Osteoblast (primary cell): Measurements from ENCODE around the gene RBL1. TPM values are rescaled to one million over a fixed set of nuclear protein-coding genes. Genes with fewer than 3 reads are reported as not detected.
A peak's percentile ranks its signal among the peaks of the same experiment; 100 is the strongest.

ENCODE experiments used
- DNase-seq: peaks from one replicate; pipeline ENCODE4 v3.0.0; 2011; ENCODE audit warnings: low spot score, mixed read lengths; ENCODE audit not compliant: insufficient read length; ENCODE audit errors: missing footprints
- H2AFZ ChIP-seq: 2 replicates; pipeline ENCODE4 v1.6.0; 2011; ENCODE audit warnings: mild to moderate bottlenecking, low read length
- H3K27ac ChIP-seq: 2 replicates; pipeline ENCODE4 v1.5.1; 2011; ENCODE audit warnings: mild to moderate bottlenecking, low read depth, low read length, moderate library complexity
- H3K27me3 ChIP-seq: 2 replicates; pipeline ENCODE4 v1.6.0; 2012; ENCODE audit warnings: mild to moderate bottlenecking, control low read depth, inconsistent platforms, low read length, moderate library complexity; ENCODE audit not compliant: insufficient read depth
- H3K36me3 ChIP-seq: 2 replicates; pipeline ENCODE4 v1.5.1; 2011; ENCODE audit warnings: mild to moderate bottlenecking, low read length, control low read depth, moderate library complexity; ENCODE audit not compliant: insufficient read depth
- H3K4me1 ChIP-seq: 2 replicates; pipeline ENCODE4 v1.5.1; 2011; ENCODE audit warnings: mild to moderate bottlenecking, low read length, control low read depth, moderate library complexity; ENCODE audit not compliant: insufficient read depth
- H3K4me2 ChIP-seq: 2 replicates; pipeline ENCODE4 v1.6.0; 2011; ENCODE audit warnings: mild to moderate bottlenecking, low read length; ENCODE audit not compliant: insufficient read depth
- H3K4me3 ChIP-seq: fragments of 200-600 bp; sonication (generic); 3 replicates; pipeline ENCODE4 v1.5.1; 2012; ENCODE audit warnings: mild to moderate bottlenecking, low read length, inconsistent platforms; ENCODE audit not compliant: insufficient read depth
- H3K79me2 ChIP-seq: 2 replicates; pipeline ENCODE4 v1.6.0; 2012; ENCODE audit warnings: mild to moderate bottlenecking, low read length, control low read depth, inconsistent platforms; ENCODE audit not compliant: insufficient read depth
- H3K9me3 ChIP-seq: 2 replicates; pipeline ENCODE4 v1.5.1; 2011; ENCODE audit warnings: low read depth, low read length, control low read depth
- H4K20me1 ChIP-seq: 2 replicates; pipeline ENCODE4 v1.6.0; 2012; ENCODE audit warnings: mild to moderate bottlenecking, low read length, control low read depth; ENCODE audit not compliant: insufficient read depth
- CTCF ChIP-seq: IDR thresholded peaks from 2 replicates; pipeline ENCODE4 v1.5.1; 2011; ENCODE audit warnings: mild to moderate bottlenecking, low read depth, low read length, moderate library complexity; ENCODE audit errors: extremely low read depth
- total RNA-seq: library from RNA; depleted of rRNA; stranded (reverse); fragments of >200 nt; gene quantifications from 2 replicates; pipeline ENCODE4 v1.2.3, GENCODE V29; 2012

The RBL1 gene
- total RNA-seq, 1 donor, result 9.8 TPM

DNA sequence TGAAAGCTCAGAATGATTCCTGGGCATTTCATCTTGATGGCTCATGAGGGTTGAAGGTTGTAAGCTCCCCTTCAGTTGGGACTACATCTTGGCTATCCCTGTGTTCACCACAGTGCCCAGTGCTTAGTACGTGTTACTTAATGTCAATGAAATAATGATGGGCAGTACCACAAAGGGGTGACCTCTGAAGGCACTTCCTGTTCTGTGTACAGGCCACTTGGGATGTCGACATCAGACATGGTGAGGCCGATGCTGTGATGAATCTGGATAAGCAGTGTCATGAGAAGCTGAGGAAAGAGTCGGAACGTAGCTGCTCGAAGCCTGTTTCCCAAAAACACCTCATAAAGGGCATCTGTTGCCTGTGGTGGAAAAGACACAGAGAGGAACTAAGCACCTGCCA lies 27.6 kb upstream of the RBL1 start:
- Histone ChIP-seq H4K20me1 (no peaks in the 10 kb centered on the region), H3K4me1 (no peaks in the 10 kb centered on the region), H3K9me3 (no peaks in the 10 kb centered on the region), H3K27me3 (no peaks in the 10 kb centered on the region), H3K79me2 (no peaks in the 10 kb centered on the region), H3K27ac (no peak overlapping the region), H2AFZ (no peak overlapping the region), H3K4me2 (no peak overlapping the region), H3K4me3 (no peak overlapping the region), H3K36me3 (no peaks in the 10 kb centered on the region)
- no peak for TF ChIP-seq CTCF
- DNase-seq, result no peak

GRCh38 chr20:37120497-37120896 lies 24.7 kb upstream of the RBL1 start:
- Histone ChIP-seq H3K36me3 (no peaks in the 10 kb centered on the region), H3K79me2 (no peaks in the 10 kb centered on the region), H3K4me2 (no peak overlapping the region), H3K27me3 (no peaks in the 10 kb centered on the region), H3K4me3 (no peak overlapping the region), H3K9me3 (no peaks in the 10 kb centered on the region), H3K4me1 (no peaks in the 10 kb centered on the region), H2AFZ (no peak overlapping the region), H4K20me1 (no peaks in the 10 kb centered on the region), H3K27ac (no peak overlapping the region)
- TF ChIP-seq CTCF, result no peak
- DNase-seq, result no peak

- H3K9me3 ChIP-seq, result no peaks in the 10 kb centered on the region
- H3K27ac ChIP-seq, result no peak overlapping the region
- H3K36me3 ChIP-seq, result no peaks in the 10 kb centered on the region
- no peak overlapping the region for H3K4me2 ChIP-seq
- no peak for DNase-seq
- H3K27me3 ChIP-seq, result no peaks in the 10 kb centered on the region
- H3K4me1 ChIP-seq, result no peaks in the 10 kb centered on the region
- TF ChIP-seq CTCF, result no peak
- no peaks in the 10 kb centered on the region for H4K20me1 ChIP-seq
- H3K79me2 ChIP-seq, result no peaks in the 10 kb centered on the region
- H2AFZ ChIP-seq, result no peak overlapping the region
- H3K4me3 ChIP-seq, result no peak overlapping the region
Observed at GRCh38 chr20:37119356-37120036, 23.7 kb upstream of the RBL1 start.

DNA sequence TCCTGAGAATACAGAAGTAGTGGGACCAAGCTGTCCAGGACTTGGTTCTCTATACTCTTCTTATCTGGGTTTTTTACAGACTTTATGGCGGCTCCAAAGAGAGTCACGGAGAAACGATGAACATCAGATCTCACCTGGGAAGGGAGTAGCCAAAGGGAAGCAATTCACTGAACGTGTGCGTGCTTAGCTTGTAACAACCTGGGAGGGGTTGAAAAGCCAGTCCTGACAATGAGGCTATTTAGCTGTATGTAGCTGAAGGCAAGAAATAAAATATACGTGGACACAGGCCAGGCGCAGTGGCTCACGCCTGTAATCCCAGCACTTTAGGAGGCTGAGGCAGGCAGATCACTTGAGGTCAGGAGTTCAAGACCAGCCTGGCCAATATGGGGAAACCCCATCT lies 18.2 kb upstream of the RBL1 start:
- H3K4me3 ChIP-seq, result no peak overlapping the region
- no peaks in the 10 kb centered on the region for H3K9me3 ChIP-seq
- peak; percentile 19 for DNase-seq
- no peaks in the 10 kb centered on the region for H3K27me3 ChIP-seq
- H3K36me3 ChIP-seq, result no peaks in the 10 kb centered on the region
- H3K79me2 ChIP-seq, result no peaks in the 10 kb centered on the region
- H2AFZ ChIP-seq, result no peak overlapping the region
- no peak overlapping the region for H3K27ac ChIP-seq
- H3K4me1 ChIP-seq, result no peaks in the 10 kb centered on the region
- no peak overlapping the region for H3K4me2 ChIP-seq
- no peaks in the 10 kb centered on the region for H4K20me1 ChIP-seq
- TF ChIP-seq CTCF, result no peak
